ENCODE measurements around the gene GNS. TPM values are rescaled to one million over a fixed set of nuclear protein-coding genes. Genes with fewer than 3 reads are reported as not detected.
"Not testable (repeated sequence)": the region's sequence is repeated elsewhere in the genome, so short reads cannot be mapped to it uniquely, and the experiment has no call there.

The GNS gene
- total RNA-seq, 1 experiment from 2014 or later: 181 TPM

DNA sequence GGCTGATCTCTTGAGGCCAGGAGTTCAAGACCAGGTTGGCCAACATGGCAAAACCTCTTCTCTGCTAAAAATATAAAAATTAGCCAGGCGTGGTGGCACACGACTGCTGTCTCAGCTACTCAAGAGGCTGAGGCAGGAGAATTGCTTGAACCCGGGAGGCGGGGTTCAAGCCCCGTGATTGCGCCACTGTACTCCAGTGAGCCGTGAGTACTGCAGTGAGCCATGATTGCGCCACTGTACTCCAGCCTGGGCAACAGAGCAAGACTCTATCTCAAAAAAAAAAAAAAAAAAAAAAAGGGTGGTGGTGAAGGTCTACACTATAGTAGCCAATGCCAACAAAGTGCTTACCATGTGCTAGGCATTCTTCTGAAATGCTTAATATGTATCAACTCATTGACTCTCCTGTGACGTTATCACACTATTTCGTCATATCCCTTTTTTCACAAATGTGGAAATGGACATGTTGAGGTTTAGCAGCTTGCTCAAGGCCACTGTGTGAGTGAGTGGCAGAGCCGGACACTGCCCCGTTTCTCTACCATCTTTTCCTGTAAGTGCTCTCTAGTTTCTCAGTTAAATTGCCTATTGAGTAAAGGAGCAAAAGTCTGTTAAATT lies 59.6 kb downstream of the GNS start:
- DNase-seq (ENCODE audit: low read depth): no peak

DNA sequence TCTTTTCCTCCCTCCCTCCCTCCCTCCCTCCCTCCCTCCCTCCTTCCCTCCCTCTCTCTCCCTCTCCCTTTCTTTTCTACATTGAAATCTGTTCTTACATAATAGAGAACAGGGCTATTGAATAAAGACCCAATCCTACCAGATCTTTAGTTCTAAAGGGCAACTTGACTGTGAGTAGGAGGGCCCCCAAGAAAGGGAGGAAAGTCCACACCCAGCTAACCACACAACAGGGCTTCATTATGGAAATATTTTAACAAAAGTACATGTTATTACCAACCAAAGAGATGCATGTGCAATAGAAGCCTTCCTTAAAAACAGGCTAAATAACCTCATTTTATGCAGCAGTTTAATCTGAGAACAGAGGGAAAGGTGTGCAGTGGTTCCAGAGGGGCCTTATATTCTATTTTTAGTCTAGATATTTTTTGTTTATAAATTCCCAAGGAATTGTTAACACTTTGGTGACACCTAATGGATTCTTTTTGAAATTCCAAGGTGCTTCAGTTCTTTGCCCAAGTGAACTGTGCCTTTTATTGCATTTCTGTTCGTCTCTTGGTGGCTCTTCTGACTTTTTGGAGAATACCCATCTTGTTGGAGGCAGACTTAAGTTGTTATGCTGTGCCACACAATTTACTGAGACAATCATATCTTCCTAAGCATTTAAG lies 63.0 kb downstream of the GNS start:
- DNase-seq (ENCODE audit: low read depth): peak; percentile 29

DNA sequence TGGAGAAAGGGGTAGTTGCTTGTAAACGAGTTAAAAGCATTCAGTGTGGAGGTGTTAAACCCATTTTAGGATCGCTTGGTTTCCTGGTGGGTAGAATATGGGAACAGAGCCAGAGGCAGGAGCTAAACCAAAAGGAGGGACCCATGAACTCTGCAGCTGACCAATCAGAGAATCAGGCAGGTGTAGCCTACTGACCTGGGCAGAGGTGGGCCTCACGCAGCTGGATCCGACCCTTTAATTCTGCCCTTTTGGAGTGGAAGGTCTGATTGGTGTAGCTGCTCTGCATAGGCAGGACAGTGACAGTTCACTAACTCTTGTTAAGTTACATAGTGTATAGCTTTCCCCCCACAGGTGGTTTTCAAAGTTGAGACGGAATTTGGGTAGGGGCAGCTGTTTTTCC lies 63.7 kb downstream of the GNS start:
- no peak for DNase-seq (ENCODE audit: low read depth)

DNA sequence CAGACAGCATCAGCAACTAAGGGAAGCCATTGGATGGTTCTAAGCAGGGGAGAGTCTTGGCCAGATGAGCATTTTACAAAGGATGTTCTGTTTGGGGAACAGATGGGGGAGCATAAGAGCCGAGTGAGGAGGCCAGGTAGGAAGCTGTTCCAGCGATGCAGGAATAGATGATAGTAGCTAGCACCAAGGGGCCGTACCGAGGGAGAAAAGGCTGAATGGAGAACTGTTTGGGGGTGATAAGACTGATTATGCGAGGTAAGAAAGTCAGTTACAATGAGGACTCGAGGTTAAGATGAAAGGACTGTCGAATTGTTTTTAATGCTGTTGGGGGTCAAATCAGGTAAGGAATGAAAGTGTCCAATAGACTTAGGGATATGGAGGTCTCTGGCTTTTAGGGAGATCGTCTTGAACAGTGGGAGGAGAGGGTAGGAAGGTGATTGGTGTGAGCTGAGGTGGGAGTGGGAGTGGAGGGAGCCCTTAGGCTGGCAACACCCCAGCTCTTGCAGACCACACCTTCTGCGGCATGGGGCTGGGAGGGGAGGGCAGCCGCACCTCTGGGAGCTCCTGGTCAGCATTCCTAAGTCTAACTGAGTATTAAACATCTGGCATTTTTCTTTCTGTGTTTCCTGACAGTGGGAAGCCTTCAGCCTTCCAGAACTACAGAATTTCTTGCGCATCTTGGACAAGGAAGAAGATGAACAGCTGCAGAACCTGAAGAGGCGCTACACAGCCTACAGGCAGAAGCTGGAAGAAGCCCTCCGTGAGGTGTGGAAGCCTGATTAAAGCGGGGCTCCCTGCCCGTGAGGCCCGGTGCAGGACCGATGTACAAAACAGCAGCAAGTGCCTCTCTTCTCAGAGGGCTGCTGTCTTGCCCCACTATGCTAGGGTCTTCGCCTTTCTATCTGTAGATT lies 64.8 kb downstream of the GNS start:
- DNase-seq (ENCODE audit: low read depth): no peak

DNA sequence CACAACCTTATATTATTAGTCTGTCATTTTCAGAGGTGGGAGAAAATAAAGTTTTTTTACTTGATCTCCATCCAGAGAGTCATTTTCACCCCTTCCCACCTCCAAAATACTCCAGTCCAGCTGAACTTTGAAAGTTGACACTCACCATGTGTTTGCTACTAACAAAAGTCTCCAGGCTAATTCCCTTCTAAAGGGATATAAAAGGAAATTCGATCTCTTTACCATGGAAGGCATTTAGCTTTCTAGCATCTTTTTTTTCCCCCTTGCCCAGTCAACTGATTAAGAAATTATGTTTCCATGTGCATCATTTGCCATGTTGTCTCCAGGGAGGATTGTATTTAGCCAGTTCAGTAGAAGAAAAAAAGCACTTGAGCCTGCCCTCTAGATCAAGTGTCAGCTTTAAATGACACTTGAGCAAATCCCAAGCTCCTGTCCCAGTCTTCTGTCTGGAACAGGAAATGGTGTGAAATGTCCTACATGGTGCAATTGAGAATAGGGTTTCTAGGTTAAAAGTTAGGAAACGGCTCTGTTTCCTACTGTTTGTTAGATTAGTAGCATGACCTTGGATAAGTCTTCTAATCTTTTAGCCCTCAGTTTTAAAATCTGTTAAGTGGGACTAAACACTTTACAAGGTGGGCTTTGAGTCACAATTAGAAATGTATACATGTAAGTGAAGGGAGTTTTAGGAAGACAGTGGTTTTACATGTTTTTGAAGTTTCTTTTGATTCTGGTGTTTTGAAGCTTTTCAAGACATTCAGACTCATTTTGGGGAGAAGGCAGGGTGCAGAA lies 67.2 kb downstream of the GNS start:
- DNase-seq (ENCODE audit: low read depth): peak; percentile 71

DNA sequence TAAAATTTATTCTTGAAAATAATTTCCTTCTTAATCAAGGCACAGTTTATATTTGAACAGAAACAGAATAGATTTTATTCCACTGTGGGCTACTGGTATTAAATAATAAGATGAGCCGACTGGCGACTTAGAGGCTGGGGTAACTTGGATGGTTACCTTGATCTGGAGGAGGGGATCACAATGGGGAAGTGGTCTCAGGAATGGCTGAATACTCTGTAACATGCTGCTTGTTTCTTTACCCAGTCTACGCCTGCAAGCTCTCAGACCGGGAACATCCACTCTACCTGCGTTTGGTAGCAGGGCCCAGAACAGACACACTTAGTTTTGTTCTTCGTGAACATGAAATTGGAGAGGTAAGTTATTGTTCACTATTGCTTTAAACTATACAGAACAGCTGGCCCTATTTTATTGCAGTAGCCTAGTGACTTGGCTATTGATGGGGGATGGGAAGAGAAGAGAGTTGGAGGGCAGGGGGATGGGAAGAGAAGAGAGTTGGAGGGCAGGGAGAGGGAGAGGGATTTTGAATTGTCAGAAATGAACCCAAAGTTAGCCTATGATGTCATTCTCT lies 67.9 kb downstream of the GNS start:
- no peak for DNase-seq (ENCODE audit: low read depth)

DNA sequence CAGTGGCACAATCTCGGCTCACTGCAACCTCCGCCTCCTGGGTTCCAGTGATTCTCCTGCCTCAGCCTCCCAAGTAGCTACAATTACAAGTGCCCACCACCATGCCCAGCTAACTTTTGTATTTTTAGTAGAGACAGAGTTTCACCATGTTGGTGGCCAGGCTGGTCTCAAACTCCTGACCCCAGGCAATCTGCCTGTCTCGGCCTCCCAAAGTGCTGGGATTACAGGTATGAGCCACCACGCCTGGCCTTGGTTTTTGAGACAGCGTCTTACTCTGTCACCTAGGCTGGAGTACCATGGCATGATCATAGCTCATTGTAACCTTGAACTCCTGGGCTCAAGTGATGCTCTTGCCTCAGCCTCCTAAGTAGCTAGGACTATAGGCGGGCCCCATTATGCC lies 69.0 kb downstream of the GNS start:
- DNase-seq (ENCODE audit: low read depth): not testable (repeated sequence)

DNA sequence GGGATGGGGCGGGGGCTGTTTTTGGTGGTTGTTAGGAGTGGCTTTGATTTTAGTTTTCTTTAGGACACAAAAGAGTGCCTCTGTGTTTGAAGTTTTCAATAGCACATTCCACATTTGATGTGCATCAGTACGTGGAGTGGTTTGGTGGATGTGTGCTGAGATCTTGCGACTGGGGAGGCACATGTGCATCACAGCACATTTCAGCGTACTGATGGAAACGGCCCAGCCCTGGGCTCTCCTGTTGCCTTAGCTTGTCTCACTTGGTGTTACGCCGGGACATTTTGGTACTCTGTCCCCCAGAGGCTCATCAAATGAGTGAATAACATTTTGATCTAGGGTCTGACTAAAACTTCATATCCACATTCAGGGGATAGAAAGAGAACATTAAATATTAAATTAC lies 70.5 kb downstream of the GNS start:
- no peak for DNase-seq (ENCODE audit: low read depth)

DNA sequence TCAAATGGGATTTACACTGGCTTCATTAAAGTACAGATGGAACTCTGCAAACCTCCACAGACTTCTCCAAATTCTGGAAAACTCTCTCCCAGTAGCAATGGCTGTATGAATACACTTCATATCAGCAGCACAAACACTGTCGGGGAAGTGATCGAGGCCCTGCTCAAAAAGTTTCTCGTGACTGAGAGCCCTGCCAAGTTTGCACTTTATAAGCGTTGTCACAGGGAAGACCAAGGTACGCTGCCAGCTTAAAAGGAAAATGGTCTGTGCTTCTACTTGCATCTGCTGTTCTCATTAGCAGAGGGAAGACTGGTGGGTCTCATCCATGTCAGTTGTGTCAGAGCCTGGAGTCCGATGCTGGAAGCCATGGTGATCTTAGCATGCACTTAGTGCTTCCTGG lies 71.0 kb downstream of the GNS start:
- DNase-seq (ENCODE audit: low read depth): no peak

DNA sequence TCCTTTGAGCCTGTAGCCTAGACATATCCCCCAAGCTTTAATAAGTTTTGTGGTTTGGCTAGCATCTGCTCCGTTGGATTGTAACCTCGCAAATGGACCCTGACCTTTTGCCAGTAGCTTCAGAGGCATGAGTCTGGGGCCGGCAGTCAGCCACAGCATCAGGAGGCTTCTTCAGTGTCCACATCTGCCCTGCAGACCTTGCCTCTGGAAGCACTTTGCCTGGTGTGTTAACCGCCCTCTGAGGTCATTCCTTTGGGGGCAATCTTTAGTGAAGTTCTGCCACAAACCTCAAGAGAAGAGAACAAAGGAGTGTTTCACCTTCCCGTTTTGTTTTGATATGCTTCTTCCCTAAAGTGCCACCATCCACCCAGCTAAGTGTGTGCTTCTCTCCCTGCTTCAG lies 71.4 kb downstream of the GNS start:
- no peak for DNase-seq (ENCODE audit: low read depth)

DNA sequence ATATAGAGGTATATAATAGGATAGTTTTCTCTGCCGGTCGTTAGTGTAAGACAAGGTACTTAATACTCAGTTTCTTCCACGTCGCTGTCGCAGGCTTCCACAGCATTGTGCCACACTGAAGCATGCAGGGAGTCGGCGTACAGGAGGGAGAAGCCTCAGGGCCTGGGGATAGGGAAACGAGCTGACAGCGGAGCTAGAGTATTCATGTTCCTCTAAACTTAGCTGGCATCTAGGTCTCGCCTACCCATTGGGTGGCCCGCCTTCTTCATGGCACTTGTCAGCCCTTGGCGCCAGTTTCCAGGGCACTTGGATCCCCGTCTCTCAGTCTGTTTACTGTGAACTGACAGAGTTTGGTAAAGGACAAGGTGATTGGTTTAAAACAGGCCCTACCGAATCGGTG lies 73.6 kb downstream of the GNS start:
- no peak for DNase-seq (ENCODE audit: low read depth)

DNA sequence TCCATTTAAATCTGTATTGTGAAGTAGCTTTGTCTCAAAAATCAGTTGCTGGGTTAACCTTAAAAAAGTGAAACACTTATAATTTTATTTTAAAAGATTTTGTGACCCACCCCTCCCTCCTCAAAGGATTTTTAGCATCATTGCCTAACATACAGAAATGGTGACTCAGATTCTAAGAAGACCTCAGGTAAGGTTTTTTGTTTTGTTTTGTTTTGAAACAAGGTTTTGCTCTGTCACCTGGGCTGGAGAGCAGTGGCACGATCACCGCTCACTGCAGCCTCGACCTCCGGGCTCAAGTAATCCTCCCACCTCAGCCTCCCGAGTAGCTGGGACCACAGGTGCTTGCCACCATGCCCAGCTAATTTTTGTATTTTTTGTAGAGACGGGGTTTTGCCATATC lies 74.2 kb downstream of the GNS start:
- no peak for DNase-seq (ENCODE audit: low read depth)

DNA sequence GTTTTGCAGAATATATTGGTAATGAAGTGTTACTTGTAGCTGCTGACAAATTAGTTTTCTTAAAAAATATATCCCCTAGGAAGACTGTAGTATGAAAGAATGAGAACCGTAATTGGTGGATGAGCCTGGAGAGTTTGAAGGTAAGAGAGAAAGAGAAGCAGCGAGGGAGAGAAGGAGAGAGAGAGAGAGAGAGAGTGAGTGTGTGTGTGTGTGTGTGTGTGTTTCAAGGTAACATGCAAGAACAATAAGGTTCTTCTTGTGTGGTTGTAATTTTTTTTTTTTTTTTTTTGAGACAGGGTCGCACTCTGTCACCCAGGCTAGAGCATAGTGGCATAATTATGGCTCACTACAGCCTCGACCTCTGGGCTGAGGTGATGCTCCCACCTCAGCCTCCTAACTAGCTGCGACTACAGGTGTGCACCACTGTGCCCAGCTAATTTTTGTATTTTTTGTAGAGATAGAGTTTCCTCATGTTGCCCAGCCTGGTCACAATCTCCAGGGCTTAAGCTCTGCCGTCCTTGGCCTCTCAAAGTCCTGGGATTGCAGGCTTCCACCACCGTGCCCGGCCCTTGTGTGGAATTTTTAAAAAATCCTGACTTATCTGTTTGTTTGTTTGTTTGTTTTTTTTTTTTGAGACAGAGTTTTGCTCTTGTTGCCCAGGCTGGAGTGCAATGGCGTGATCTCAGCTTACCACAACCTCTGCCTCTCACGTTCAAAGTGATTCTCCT lies 75.2 kb downstream of the GNS start:
- no peak for DNase-seq (ENCODE audit: low read depth)

DNA sequence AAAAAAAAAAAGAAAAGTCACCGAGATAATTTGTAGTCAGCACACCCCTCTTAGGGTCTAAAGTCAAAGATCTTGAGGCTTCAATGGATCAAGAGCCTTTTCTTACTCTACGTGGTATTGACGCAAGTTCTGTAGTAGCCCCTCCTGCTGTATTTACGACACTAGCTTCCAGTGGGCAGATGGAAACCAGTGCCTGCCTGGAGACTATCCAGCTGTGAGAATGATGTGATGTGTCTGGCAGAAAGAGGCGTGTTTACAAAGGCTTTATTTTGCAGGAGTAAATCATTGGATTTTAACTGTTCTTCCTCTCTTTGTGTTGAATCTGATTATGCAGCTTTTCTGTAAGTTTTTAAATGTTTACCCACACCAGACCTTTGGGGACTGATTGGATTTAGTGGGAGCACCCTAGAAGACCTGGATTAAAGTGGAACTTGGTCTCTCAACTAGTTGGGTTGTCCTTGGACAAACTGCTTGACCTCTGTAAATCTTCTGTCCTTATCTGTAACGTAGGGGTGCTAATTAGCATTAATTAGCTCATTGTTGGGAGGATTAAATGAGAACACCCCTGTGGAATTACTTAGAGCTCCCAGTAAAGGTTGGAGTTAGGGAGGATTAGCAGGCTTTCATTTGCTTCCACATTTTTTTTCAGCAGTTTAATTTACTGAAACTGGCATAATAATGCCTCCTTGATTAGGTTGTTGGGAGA lies 76.5 kb downstream of the GNS start:
- no peak for DNase-seq (ENCODE audit: low read depth)

DNA sequence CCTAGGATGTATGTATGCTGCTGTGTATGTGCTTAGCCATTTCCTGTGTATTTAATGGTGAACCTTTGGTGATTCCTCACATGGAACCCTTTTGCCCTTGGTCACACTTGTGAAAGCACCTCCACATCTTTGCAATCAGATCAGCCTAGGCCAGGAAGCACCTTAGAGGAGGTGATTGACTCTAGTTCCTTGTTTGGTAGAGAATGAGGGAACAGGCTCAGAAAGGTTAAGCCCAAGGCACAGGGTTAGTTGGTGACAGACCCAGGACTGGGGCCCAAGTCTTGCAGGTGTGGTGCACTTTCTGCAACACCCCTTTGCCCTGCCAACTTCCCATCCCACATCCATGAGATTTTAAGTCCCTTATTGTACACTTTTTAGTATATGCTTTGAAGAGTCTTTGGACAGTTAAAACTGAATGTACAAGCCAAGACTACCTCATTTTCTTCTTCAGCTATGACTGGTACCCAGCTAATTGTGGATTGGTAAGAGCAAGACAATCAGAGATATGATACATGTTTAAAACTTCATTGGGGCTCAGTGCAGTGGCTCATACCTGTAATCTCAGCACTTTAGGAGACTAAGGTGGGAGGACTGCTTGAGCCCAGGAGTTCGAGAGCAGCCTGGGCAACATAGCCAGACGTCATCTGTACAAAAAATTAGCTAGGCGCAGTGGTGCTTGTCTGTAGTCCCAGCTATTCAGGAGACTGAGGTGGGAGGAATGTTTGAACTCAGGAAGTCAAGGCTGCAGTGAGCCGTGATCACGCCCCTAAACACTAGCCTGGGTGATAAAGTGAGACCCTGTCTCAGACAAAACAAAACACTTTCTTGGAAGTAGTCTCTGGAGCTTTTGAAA lies 77.8 kb downstream of the GNS start:
- no peak for DNase-seq (ENCODE audit: low read depth)

DNA sequence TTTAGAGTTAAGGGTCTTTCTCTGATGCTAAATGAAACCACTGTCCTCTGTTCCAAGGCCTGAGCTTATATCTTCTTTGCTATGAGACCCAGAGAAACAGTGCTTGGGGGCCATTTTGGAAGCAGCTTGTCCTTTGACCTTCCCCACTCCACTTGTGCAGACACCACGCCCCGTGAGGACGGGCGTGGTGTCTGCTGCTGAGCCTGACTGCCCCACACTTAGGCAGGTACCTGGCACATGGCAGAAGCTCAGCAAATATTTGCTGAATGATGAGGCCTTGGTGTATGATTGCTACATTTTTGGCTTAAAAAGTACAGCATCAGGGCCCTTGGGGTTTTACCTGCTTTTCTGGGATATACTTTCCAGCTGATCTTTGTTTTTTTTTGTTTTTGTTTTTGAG lies 79.0 kb downstream of the GNS start:
- DNase-seq (ENCODE audit: low read depth): peak; percentile 20

DNA sequence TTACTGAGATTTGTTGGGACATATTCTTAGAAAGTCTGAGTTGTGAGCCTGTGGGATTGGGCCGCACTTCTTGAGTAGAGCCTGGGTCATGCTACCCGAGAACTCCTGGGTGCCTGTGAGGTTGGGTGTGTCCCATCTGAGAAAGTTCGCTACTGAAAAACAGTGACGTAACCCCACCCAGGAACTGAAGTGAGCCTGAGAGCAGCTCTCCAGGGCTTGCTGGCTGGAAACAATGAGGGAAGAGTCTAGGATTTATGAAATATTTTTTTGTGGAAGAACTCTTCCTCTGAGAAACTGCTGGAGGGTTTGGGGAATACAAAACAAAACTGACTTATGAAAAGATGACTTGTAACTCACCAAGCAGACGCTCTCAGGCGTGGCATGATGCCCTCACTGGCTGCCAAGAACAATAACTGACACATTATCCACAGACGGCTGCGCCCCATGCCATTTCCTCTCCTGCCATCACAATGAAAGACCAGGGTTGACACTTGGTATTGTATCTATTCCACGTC lies 79.7 kb downstream of the GNS start:
- DNase-seq (ENCODE audit: low read depth): peak; percentile 81

DNA sequence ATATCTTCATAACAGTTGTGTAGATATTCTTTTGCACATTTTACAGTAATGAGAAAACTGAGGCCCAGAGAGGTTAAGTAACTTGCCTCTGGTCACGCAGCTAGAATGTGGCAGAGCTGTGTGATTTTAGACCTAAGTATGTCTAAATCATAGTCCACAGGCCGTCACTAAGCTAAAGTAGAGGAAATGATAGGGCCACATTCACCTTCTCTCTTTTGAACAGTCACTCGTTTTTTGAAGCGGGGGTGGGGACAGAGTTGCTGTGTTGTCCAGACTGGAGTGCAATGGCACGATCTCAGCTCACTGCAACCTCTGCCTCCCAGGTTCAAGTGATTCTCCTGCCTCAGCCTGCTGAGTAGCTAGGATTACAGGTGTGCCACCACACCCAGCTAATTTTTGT lies 80.4 kb downstream of the GNS start:
- DNase-seq (ENCODE audit: low read depth): no peak

DNA sequence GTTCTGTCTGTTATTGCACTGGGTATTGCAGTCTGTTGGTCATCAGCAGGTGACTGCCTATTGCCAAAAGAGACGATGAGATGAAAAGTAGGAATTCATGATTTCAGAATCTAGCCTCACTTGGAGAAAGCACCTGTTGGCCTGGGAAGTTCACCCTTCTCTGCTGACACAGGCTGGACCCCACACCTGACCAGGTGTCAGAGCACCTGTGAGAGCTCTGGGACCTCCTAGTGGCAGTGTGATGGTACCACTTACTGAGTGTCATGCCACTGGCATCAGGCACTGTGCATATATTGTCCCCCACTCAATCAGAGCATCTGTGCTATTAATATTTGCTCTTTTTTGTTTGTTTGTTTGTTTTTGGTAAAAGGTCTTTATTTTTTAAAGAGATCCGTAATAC lies 81.0 kb downstream of the GNS start:
- DNase-seq (ENCODE audit: low read depth): no peak

All from LHCN-M2 (cell line).